HG02938 (cell line): ENCODE results near the gene ADAM19.

Experiments used
- ATAC-seq: cut with Tn5 transposase; IDR thresholded peaks from one replicate; pipeline ENCODE4 v1.9.1; 2021; ENCODE audit warnings: mild to moderate bottlenecking, moderate library complexity; ENCODE audit not compliant: unreplicated experiment

Gene ADAM19

GRCh38 chr5:157563373-157563928, 12.1 kb downstream of the ADAM19 start:
- ATAC-seq, result no peak

GRCh38 chr5:157562111-157562581, 13.4 kb downstream of the ADAM19 start:
- no peak for ATAC-seq

GRCh38 chr5:157561110-157561509, 14.5 kb downstream of the ADAM19 start:
- ATAC-seq, result no peak

- no peak for ATAC-seq
Measured at GRCh38 chr5:157559301-157559700, 16.3 kb downstream of the ADAM19 start.

GRCh38 chr5:157558681-157559080, 16.9 kb downstream of the ADAM19 start:
- no peak for ATAC-seq

- no peak for ATAC-seq
Measured at GRCh38 chr5:157558041-157558595, 17.5 kb downstream of the ADAM19 start.

- no peak for ATAC-seq
Measured at GRCh38 chr5:157556615-157557418, 18.8 kb downstream of the ADAM19 start.

- ATAC-seq, result no peak
Measured at GRCh38 chr5:157555037-157555640, 20.4 kb downstream of the ADAM19 start.

- no peak for ATAC-seq
Measured at GRCh38 chr5:157554179-157555036, 21.2 kb downstream of the ADAM19 start.

- no peak for ATAC-seq
Measured at GRCh38 chr5:157552650-157553049, 22.9 kb downstream of the ADAM19 start.

- ATAC-seq, result no peak
Measured at GRCh38 chr5:157550663-157551062, 24.9 kb downstream of the ADAM19 start.

GRCh38 chr5:157549954-157550549, 25.5 kb downstream of the ADAM19 start:
- no peak for ATAC-seq

- no peak for ATAC-seq
Measured at GRCh38 chr5:157549283-157549629, 26.3 kb downstream of the ADAM19 start.

GRCh38 chr5:157548513-157549282, 26.9 kb downstream of the ADAM19 start:
- ATAC-seq, result no peak

GRCh38 chr5:157547941-157548512, 27.5 kb downstream of the ADAM19 start:
- ATAC-seq, result no peak

GRCh38 chr5:157546456-157547100, 29.0 kb downstream of the ADAM19 start:
- ATAC-seq, result no peak

- no peak for ATAC-seq
Measured at GRCh38 chr5:157545610-157546310, 29.8 kb downstream of the ADAM19 start.

GRCh38 chr5:157544623-157544989, 31.0 kb downstream of the ADAM19 start:
- ATAC-seq, result no peak
